H9 (cell line): ENCODE data around the gene TERB1. TPM values are rescaled to one million over a fixed set of nuclear protein-coding genes. Genes with fewer than 3 reads are reported as not detected.

Source experiments
- DNase-seq: peaks from one replicate; pipeline ENCODE4 v3.0.0-alpha.2; 2017
- H2AFZ ChIP-seq: one replicate; pipeline ENCODE4 v1.6.1; 2013; ENCODE audit warnings: mild to moderate bottlenecking, low read length, control low read depth, moderate library complexity
- H2AK5ac ChIP-seq: 2 replicates; pipeline ENCODE4 v1.6.1; 2013; ENCODE audit warnings: low read length, control low read depth, mixed read lengths; ENCODE audit not compliant: insufficient read length
- H2BK120ac ChIP-seq: one replicate; pipeline ENCODE4 v1.6.1; 2013; ENCODE audit warnings: low read depth, mild to moderate bottlenecking, low read length, control low read depth, inconsistent platforms; ENCODE audit not compliant: poor library complexity, severe bottlenecking
- H2BK12ac ChIP-seq: 2 replicates; pipeline ENCODE4 v1.6.1; 2013; ENCODE audit warnings: low read length, control low read depth, mixed read lengths, low read depth; ENCODE audit not compliant: insufficient read length
- H2BK15ac ChIP-seq: 2 replicates; pipeline ENCODE4 v1.6.1; 2013; ENCODE audit warnings: low read depth, low read length, control low read depth
- H2BK20ac ChIP-seq: one replicate; pipeline ENCODE4 v1.6.1; 2013; ENCODE audit warnings: low read depth, mild to moderate bottlenecking, low read length, control low read depth, inconsistent platforms; ENCODE audit not compliant: poor library complexity, severe bottlenecking
- H2BK5ac ChIP-seq: 2 replicates; pipeline ENCODE4 v1.6.1; 2013; ENCODE audit warnings: low read length, control low read depth, mixed read lengths; ENCODE audit not compliant: insufficient read length
- H3K14ac ChIP-seq: 2 replicates; pipeline ENCODE4 v1.6.1; 2013; ENCODE audit warnings: low read length, control low read depth; ENCODE audit not compliant: insufficient read depth
- H3K18ac ChIP-seq: 2 replicates; pipeline ENCODE4 v1.6.1; 2013; ENCODE audit warnings: low read depth, mild to moderate bottlenecking, mixed read lengths, low read length, control low read depth; ENCODE audit not compliant: insufficient read length
- H3K23ac ChIP-seq: 2 replicates; pipeline ENCODE4 v1.6.1; 2013; ENCODE audit warnings: low read length, control low read depth, mixed read lengths, low read depth; ENCODE audit not compliant: insufficient read length
- H3K23me2 ChIP-seq: 2 replicates; pipeline ENCODE4 v1.6.1; 2013; ENCODE audit warnings: low read depth, mild to moderate bottlenecking, mixed read lengths, low read length, control low read depth; ENCODE audit not compliant: insufficient read length, poor library complexity, severe bottlenecking
- H3K27ac ChIP-seq: 2 replicates; pipeline ENCODE4 v1.5.1; 2013; ENCODE audit warnings: low read length, control low read depth, mixed read lengths, low read depth; ENCODE audit not compliant: insufficient read length
- H3K27me3 ChIP-seq: 2 replicates; pipeline ENCODE4 v1.6.1; 2013; ENCODE audit warnings: low read length, control low read depth, inconsistent platforms; ENCODE audit not compliant: insufficient read depth
- H3K4ac ChIP-seq: 2 replicates; pipeline ENCODE4 v1.6.1; 2013; ENCODE audit warnings: low read depth, mild to moderate bottlenecking, control low read depth, inconsistent platforms, low read length, moderate library complexity
- H3K4me1 ChIP-seq: 2 replicates; pipeline ENCODE4 v1.6.1; 2013; ENCODE audit warnings: low read length, control low read depth, inconsistent platforms; ENCODE audit not compliant: insufficient read depth
- H3K4me2 ChIP-seq: 2 replicates; pipeline ENCODE4 v1.6.1; 2013; ENCODE audit warnings: low read length, control low read depth, mixed read lengths; ENCODE audit not compliant: insufficient read length, insufficient read depth
- H3K56ac ChIP-seq: 2 replicates; pipeline ENCODE4 v1.6.1; 2013; ENCODE audit warnings: low read depth, mild to moderate bottlenecking, mixed read lengths, low read length, control low read depth; ENCODE audit not compliant: insufficient read length
- H3K79me1 ChIP-seq: 2 replicates; pipeline ENCODE4 v1.6.1; 2013; ENCODE audit warnings: low read depth, mild to moderate bottlenecking, moderate library complexity, low read length, control low read depth, inconsistent platforms; ENCODE audit not compliant: insufficient read depth, poor library complexity, severe bottlenecking
- H3K79me2 ChIP-seq: 2 replicates; pipeline ENCODE4 v1.6.1; 2013; ENCODE audit warnings: low read length, control low read depth, inconsistent platforms; ENCODE audit not compliant: insufficient read depth
- H3K9ac ChIP-seq: 2 replicates; pipeline ENCODE4 v1.6.1; 2013; ENCODE audit warnings: low read length, control low read depth, mixed read lengths; ENCODE audit not compliant: insufficient read length; ENCODE audit errors: extremely low read depth
- H3K9me3 ChIP-seq: one replicate; pipeline ENCODE4 v1.6.1; 2013; ENCODE audit warnings: low read depth, low read length, inconsistent platforms; ENCODE audit not compliant: control insufficient read depth
- H3T11ph ChIP-seq: one replicate; pipeline ENCODE4 v1.6.1; 2013; ENCODE audit warnings: mild to moderate bottlenecking, low read length, control low read depth, inconsistent platforms
- H4K20me1 ChIP-seq: one replicate; pipeline ENCODE4 v1.6.1; 2013; ENCODE audit not compliant: control insufficient read depth, insufficient read length, insufficient read depth
- H4K5ac ChIP-seq: 2 replicates; pipeline ENCODE4 v1.6.1; 2013; ENCODE audit warnings: low read depth, mild to moderate bottlenecking, mixed read lengths, low read length, control low read depth; ENCODE audit not compliant: insufficient read length
- H4K8ac ChIP-seq: replicated peaks from 2 replicates; pipeline ENCODE4 v1.6.1; 2013; ENCODE audit warnings: low read length, control low read depth, mixed read lengths, low read depth; ENCODE audit not compliant: insufficient read length
- H4K91ac ChIP-seq: 2 replicates; pipeline ENCODE4 v1.6.1; 2013; ENCODE audit warnings: low read depth, mild to moderate bottlenecking, moderate library complexity, mixed read lengths, low read length, control low read depth; ENCODE audit not compliant: insufficient read length
- H3K27ac Mint-ChIP-seq, 3 experiments: 2 replicates in 2 of 3; 3 replicates in 1 of 3; pipeline ENCODE4 v1.8.0; 2020 to 2021; ENCODE audit warnings: mixed read lengths in 3 of 3, mild to moderate bottlenecking in 1 of 3, moderate library complexity in 1 of 3
- H3K27me3 Mint-ChIP-seq: 2 replicates; pipeline ENCODE4 v1.8.0; 2021; ENCODE audit warnings: low read depth, mild to moderate bottlenecking, moderate library complexity, mixed read lengths
- H3K36me3 Mint-ChIP-seq, 3 experiments: 2 replicates in 2 of 3; 3 replicates in 1 of 3; pipeline ENCODE4 v1.8.0; 2020 to 2021; ENCODE audit warnings: low read depth in 3 of 3, mixed read lengths in 3 of 3; ENCODE audit not compliant: insufficient read depth in 1 of 3
- H3K4me1 Mint-ChIP-seq, 2 experiments: 2 replicates each; pipeline ENCODE4 v1.8.0; 2020; ENCODE audit warnings: mixed read lengths in 2 of 2
- H3K4me3 Mint-ChIP-seq, 2 experiments: 2 replicates in 1 of 2; 3 replicates in 1 of 2; pipeline ENCODE4 v1.8.0; 2020 to 2021; ENCODE audit warnings: mild to moderate bottlenecking in 2 of 2, mixed read lengths in 2 of 2, moderate library complexity in 1 of 2
- H3K9me3 Mint-ChIP-seq, 2 experiments: 2 replicates in 1 of 2; 3 replicates in 1 of 2; pipeline ENCODE4 v1.8.0; 2020; ENCODE audit warnings: mild to moderate bottlenecking in 2 of 2, mixed read lengths in 2 of 2, moderate library complexity in 1 of 2
- CTCF ChIP-seq: fragments of 200-600 bp; sonication (generic); conservative IDR thresholded peaks from 3 replicates; pipeline ENCODE4 v1.8.0; 2021; ENCODE audit warnings: antibody characterized with exemption, mild to moderate bottlenecking
- WGBS: extraction: QIAGEN DNeasy Blood & Tissue Kit; methylation state at CpG from one replicate; pipeline ENCODE4 v1.1.7; 2013; ENCODE audit warnings: missing lambda C conversion rate, low lambda C conversion rate, mixed read lengths; ENCODE audit not compliant: insufficient read length; ENCODE audit errors: extremely low coverage; 5-methylcytosine and 5-hydroxymethylcytosine counted together
- total RNA-seq: library from RNA; stranded (reverse); gene quantifications from 2 replicates; pipeline ENCODE4 v1.2.1, GENCODE V29; 2021

TERB1 gene
- total RNA-seq, 1 experiment from 2014 or later: not detected

- no peak overlapping the region for H3K18ac ChIP-seq
- no CpG with 5 or more reads among the region's 3 CpGs for WGBS
- H2BK120ac ChIP-seq: no peak overlapping the region
- Mint-ChIP-seq H3K27me3 (peaks cover 78% of the 10 kb centered on the region), H3K9me3 (peaks cover 5 to 6% of the 10 kb centered on the region in 2 experiments; a peak in 3 of 5 replicates), H3K27ac (no peak overlapping the region), H3K4me1 (peaks cover 2 to 13% of the 10 kb centered on the region in 2 experiments; a peak in 3 of 4 replicates), H3K36me3 (no peaks in the 10 kb centered on the region), H3K4me3 (no peak overlapping the region)
- H3K27ac ChIP-seq: no peak overlapping the region
- no peak overlapping the region for H3K23ac ChIP-seq
- no peaks in the 10 kb centered on the region for H3K79me2 ChIP-seq
- H4K91ac ChIP-seq: no peak overlapping the region
- H3K4me1 ChIP-seq: no peaks in the 10 kb centered on the region; the same call in 1 of the 2 replicates
- no peak overlapping the region for H2BK20ac ChIP-seq
- H3K56ac ChIP-seq: no peak overlapping the region
- no peak overlapping the region for H2AFZ ChIP-seq
- no peak overlapping the region for H2BK15ac ChIP-seq
- H3T11ph ChIP-seq: no peak overlapping the region
- H4K20me1 ChIP-seq: no peaks in the 10 kb centered on the region
- H3K79me1 ChIP-seq: no peaks in the 10 kb centered on the region
- no peak overlapping the region for H3K14ac ChIP-seq
- no peak for TF ChIP-seq CTCF
- no peak for DNase-seq
- H2BK5ac ChIP-seq: no peak overlapping the region
- H2BK12ac ChIP-seq: no peak overlapping the region
- peaks cover 13% of the 10 kb centered on the region for H3K23me2 ChIP-seq
- no peak overlapping the region for H2AK5ac ChIP-seq
- no peaks in the 10 kb centered on the region for H3K9me3 ChIP-seq
- no peak overlapping the region for H4K8ac ChIP-seq
- peaks cover 17% of the 10 kb centered on the region for H3K27me3 ChIP-seq
- no peak overlapping the region for H3K4me2 ChIP-seq
- no peak overlapping the region for H4K5ac ChIP-seq
- H3K9ac ChIP-seq: no peak overlapping the region
- H3K4ac ChIP-seq: no peak overlapping the region
Measured at GRCh38 chr16:66840883-66841282, 39.5 kb upstream of the TERB1 start.
